GM12873 (cell line): ENCODE data around the gene FBXO8.

Source experiments
- TF ChIP-seq, protein P1 (sequence below): IDR thresholded peaks from 2 replicates; pipeline ENCODE4 v1.5.1; 2012; ENCODE audit warnings: low read depth, mild to moderate bottlenecking, moderate library complexity, low read length, control low read depth; ENCODE audit not compliant: insufficient read depth; ENCODE audit errors: missing control alignments

The FBXO8 gene

DNA sequence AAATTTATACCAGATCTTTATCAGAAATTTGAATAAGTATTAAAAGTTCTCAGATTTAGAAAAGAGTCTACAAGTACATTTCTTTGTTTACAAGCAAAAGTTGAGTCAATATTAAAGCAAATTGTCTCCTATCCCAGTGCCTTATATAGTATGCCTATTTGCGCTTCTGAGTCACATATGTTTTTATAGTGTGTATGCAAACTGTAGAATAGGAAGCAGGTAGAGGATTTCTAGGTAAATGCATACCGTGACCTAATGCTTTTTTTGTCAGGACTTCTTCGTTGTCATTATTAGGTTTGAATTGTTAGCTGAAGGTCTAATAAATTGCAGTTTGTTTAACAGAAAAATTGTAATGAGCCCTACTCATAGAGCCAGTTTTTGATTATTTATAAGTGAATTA is 22.5 kb upstream of the FBXO8 start:
- TF ChIP-seq, protein P1, sequence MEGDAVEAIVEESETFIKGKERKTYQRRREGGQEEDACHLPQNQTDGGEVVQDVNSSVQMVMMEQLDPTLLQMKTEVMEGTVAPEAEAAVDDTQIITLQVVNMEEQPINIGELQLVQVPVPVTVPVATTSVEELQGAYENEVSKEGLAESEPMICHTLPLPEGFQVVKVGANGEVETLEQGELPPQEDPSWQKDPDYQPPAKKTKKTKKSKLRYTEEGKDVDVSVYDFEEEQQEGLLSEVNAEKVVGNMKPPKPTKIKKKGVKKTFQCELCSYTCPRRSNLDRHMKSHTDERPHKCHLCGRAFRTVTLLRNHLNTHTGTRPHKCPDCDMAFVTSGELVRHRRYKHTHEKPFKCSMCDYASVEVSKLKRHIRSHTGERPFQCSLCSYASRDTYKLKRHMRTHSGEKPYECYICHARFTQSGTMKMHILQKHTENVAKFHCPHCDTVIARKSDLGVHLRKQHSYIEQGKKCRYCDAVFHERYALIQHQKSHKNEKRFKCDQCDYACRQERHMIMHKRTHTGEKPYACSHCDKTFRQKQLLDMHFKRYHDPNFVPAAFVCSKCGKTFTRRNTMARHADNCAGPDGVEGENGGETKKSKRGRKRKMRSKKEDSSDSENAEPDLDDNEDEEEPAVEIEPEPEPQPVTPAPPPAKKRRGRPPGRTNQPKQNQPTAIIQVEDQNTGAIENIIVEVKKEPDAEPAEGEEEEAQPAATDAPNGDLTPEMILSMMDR = no peak

DNA sequence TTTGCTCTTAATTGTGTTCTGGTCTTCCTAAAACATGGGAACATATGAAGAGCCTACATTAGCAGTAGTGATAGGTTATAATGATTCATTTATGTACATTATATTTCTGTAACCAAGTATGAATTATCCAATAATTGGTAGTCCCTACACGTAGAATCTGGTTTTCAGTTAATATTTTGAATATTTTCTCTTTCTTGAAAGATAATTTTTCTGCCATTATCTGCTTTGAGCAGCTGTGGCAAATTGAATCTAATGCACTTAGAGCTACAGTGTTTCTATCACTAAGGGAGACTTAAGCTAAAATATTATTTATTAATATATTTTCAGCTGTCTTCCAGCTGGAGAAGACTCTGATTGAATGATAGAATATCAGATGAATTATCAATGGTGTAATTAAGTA is 21.2 kb upstream of the FBXO8 start:
- TF ChIP-seq, protein P1 = no peak

DNA sequence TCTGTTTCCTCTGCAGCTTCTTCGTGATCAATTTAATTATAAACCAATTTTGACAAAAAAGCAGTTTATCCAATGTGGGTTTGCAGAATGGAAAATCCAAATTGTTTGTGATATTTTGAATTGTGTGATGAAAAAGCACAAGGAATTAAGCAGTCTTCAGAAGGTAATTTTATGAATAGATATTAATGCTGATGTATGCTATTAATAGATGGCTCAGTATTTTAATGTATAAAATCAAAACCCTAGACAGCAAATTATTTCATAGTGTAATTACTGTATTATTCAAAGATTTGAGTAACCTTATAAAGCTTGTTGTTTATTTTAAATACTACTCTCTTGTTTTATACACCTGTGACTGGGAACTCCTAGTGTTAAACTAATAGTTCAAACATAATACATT is 20.2 kb upstream of the FBXO8 start:
- TF ChIP-seq, protein P1 = no peak

DNA sequence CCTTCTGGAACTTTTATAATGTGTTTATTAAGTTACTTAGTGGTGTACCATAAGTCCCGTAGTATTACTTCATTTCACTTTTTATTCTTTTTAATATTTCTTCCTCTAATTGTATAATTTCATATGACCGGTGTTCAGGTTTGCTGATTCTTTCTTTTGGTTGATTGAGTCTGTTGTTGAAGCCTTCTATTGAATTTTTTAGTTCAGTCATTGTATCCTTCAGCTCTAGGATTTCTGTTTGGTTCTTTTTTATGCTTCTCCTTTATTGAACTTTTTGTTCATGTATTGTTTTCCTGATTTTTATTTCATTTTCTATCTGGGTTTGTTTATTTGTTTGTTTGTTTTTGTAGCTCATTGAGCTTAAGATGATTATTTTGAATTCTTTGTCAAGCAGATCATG is 9.0 kb upstream of the FBXO8 start:
- TF ChIP-seq, protein P1 = no peak

DNA sequence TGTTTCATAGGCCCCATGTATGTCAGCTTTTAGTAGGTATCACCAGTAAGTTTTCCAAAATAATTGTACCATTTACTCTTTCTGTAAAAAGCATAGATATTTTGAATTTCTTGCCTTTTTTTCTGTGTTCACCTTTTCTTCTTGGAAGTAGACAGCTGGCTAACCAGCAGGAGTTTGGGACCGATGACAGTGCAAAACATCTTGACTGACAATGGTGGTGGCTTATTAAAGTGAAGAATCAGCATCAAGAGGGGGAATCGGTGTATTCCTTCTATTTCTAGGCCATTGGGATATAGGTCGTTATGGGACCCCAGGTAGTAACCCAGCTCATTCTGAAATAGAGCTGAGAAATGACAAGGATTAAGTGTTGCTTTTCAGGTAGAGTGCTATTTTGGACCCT is 3.4 kb upstream of the FBXO8 start:
- TF ChIP-seq, protein P1 = no peak

DNA sequence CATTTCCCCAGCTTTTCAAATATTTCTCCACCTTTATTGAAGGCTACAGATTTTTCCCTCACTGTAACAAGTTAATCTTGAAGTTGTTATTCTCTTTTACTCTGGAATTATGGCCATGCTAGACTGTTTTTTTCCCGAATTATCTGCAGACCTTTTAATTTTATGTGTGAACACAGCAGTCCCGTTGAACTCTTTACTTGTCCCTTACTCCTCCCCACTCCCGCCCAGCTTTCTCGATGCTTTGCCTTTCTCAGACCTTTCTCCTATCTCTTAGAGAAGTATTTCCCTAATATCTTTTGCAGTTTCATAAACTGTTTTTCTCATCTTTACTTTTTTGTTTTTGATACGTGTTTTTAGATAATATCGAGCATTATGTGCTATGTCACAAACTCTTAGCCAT is 1.0 kb upstream of the FBXO8 start:
- TF ChIP-seq, protein P1 = no peak

DNA sequence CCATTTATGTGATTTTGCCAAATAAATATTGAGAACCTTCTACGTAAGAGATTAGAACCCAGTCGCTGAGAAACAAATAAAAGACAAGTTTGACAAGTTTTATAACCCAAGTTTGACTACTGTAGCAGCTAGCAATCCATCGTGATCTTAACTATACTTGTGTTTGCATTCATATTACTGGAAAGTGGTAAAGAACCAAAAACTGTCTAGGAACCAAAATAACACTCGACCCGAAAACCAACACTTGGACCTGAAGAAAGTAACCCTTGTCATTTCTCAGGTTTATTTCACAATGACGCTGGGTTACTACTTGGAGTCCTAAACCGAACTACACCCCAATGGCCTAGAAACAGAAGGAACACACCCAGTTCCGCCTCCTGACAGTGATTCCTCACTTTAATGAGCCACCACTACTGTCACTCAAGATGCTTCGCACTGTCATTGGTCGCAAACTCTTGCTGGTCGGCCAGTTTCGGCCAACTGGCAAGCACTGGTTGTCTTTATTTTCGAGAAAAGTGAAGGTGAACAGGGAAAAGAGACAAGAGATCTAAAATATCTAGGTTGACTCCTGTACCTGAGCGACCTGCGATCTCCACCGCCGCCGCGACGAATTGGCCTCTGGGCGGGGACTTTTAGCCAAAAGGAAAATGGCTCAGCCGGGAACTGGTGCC is 496 bp downstream of the FBXO8 start:
- TF ChIP-seq, protein P1 = no peak

DNA sequence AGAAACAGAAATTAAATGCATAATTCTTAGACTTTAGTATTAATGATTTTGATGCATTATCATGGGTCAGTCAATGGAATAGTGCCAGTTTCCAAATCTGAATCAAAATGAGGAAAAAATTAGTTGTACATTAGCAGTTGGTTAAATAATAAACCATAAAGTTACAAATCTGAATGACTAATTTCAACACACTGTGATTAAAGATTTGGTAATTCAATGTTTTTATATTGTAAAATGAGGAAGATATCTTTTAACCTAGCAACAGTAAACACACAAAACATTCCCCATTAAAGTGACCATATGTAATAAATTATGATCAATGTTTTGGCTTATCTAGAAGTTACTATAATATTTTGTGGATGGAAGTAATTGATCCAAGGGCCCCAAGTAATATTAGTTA is 1.6 kb downstream of the FBXO8 start:
- TF ChIP-seq, protein P1 = no peak
